GM12878 (cell line): ENCODE measurements around the gene SCD5. TPM values are rescaled to one million over a fixed set of nuclear protein-coding genes. Genes with fewer than 3 reads are reported as not detected.

Experiments
- ATAC-seq: fragments of 200-7000 bp; cut with Tn5 transposase; 3 replicates; pipeline ENCODE4 v1.9.1; 2020; ENCODE audit warnings: mild to moderate bottlenecking, moderate library complexity
- BruUV-seq: library from RNA; stranded (reverse); fragments of 400-500 nt; replicated peaks from 2 replicates; lab custom pipeline; 2021; lab: Mats Ljungman, UMichigan
- CTCF ChIA-PET: fragments of 300-600 bp; sonication (Branson Sonifier 250); formaldehyde crosslinking; extraction: SDS; loops from one replicate; lab custom pipeline; 2021; ENCODE audit warnings: inconsistent platforms; lab: Yijun Ruan, JAX
- POLR2A ChIA-PET: fragments of 350-600 bp; formaldehyde crosslinking; extraction: SDS; loops from one replicate; lab custom pipeline; 2021; ENCODE audit warnings: inconsistent platforms; lab: Charles Lee
- RAD21 ChIA-PET: fragments of 300-600 bp; sonication (Branson Sonifier 250); formaldehyde crosslinking; loops from one replicate; lab custom pipeline; 2023; ENCODE audit warnings: antibody characterized with exemption; ENCODE audit not compliant: unreplicated experiment; lab: Charles Lee
- SMC1A ChIA-PET: fragments of 300-600 bp; sonication (Branson Sonifier 250); formaldehyde crosslinking; loops from one replicate; lab custom pipeline; 2023; ENCODE audit not compliant: unreplicated experiment, uncharacterized antibody; lab: Charles Lee
- DNase-seq: peaks from one replicate; pipeline ENCODE4 v3.0.0-alpha.2; 2011; ENCODE audit warnings: low read depth, low spot score
- FAIRE-seq: peaks from 3 replicates; lab custom pipeline; 2011; peaks lifted over from hg19 to GRCh38; lab: Jason Lieb, UNC
- H2AFZ ChIP-seq: 2 replicates; pipeline ENCODE4 v1.6.0; 2011; ENCODE audit warnings: low read depth, low read length, control low read depth; ENCODE audit not compliant: control insufficient read depth
- H3K27ac ChIP-seq: 2 replicates; pipeline ENCODE4 v1.5.1; 2011; ENCODE audit warnings: control low read depth; ENCODE audit not compliant: control insufficient read depth, insufficient read depth
- H3K27me3 ChIP-seq, 2 experiments: replicated peaks in 1 of 2; 2 replicates each; pipeline versions ENCODE4 v1.6.0 to v1.6.1; 2011; ENCODE audit warnings: low read length in 1 of 2; ENCODE audit not compliant: control insufficient read depth in 2 of 2, insufficient read depth in 2 of 2
- H3K36me3 ChIP-seq, 2 experiments: 2 replicates each; pipeline ENCODE4 v1.5.1; 2011; ENCODE audit warnings: low read length in 1 of 2; ENCODE audit not compliant: control insufficient read depth in 2 of 2, insufficient read depth in 2 of 2
- H3K4me1 ChIP-seq: 2 replicates; pipeline ENCODE4 v1.6.1; 2011; ENCODE audit warnings: mild to moderate bottlenecking, low read length, moderate library complexity, mixed read lengths; ENCODE audit not compliant: control insufficient read depth, insufficient read depth
- H3K4me2 ChIP-seq: 2 replicates; pipeline ENCODE4 v1.6.0; 2011; ENCODE audit warnings: control low read depth; ENCODE audit not compliant: control insufficient read depth, insufficient read depth
- H3K4me3 ChIP-seq: fragments of 200-600 bp; sonication (generic); 2 replicates; pipeline ENCODE4 v1.5.1; 2016
- H3K79me2 ChIP-seq: 2 replicates; pipeline ENCODE4 v1.6.0; 2011; ENCODE audit warnings: low read length; ENCODE audit not compliant: control insufficient read depth, insufficient read depth
- H3K9ac ChIP-seq: 2 replicates; pipeline ENCODE4 v1.8.0; 2011; ENCODE audit warnings: low read length, control low read depth, mixed read lengths; ENCODE audit not compliant: control insufficient read depth, insufficient read depth
- H3K9me3 ChIP-seq: replicated peaks from 3 replicates; pipeline ENCODE4 v1.5.1; 2011; ENCODE audit warnings: mild to moderate bottlenecking, low read length; ENCODE audit not compliant: control insufficient read depth, insufficient read depth
- H4K20me1 ChIP-seq: 2 replicates; pipeline ENCODE4 v1.6.0; 2011; ENCODE audit not compliant: control insufficient read depth, insufficient read depth
- BACH1 ChIP-seq: fragments of 450-650 bp; IDR thresholded peaks from 2 replicates; pipeline ENCODE4 v1.6.1; 2017; ENCODE audit warnings: mild to moderate bottlenecking, borderline replicate concordance
- BRCA1 ChIP-seq: IDR thresholded peaks from 2 replicates; pipeline ENCODE4 v1.6.1; 2011; ENCODE audit warnings: low read depth, low read length, improper control_type of control experiment
- CHD1 ChIP-seq: IDR thresholded peaks from 2 replicates; pipeline ENCODE4 v1.6.1; 2012; ENCODE audit warnings: low read depth, low read length, improper control_type of control experiment
- CREB1 ChIP-seq: IDR thresholded peaks from 2 replicates; pipeline ENCODE4 v1.6.1; 2012; ENCODE audit warnings: low read depth, mild to moderate bottlenecking, inconsistent platforms
- EP300 ChIP-seq, 2 experiments: fragments of 150-350 bp in 1 of 2; IDR thresholded peaks; 2 replicates each; pipeline ENCODE4 v1.6.1; 2011 to 2012; ENCODE audit warnings: low read depth in 2 of 2, low read length in 2 of 2, borderline replicate concordance in 1 of 2, improper control_type of control experiment in 1 of 2, inconsistent platforms in 1 of 2; ENCODE audit not compliant: control insufficient read depth in 1 of 2
- GATAD2B ChIP-seq: fragments of 450-650 bp; conservative IDR thresholded peaks from 2 replicates; pipeline ENCODE4 v1.6.1; 2017; ENCODE audit warnings: low read depth, mild to moderate bottlenecking, moderate library complexity
- HDAC6 ChIP-seq: fragments of 200-600 bp; sonication (generic); IDR thresholded peaks from one replicate; pipeline ENCODE4 v1.8.0; 2017; ENCODE audit warnings: antibody characterized with exemption; ENCODE audit not compliant: unreplicated experiment
- IKZF2 ChIP-seq, 2 experiments: fragments of 450-650 bp; IDR thresholded peaks; 2 replicates each; pipeline ENCODE4 v1.6.1; 2017; ENCODE audit warnings: mild to moderate bottlenecking in 2 of 2, moderate library complexity in 2 of 2
- IRF3 ChIP-seq: fragments of 450-650 bp; IDR thresholded peaks from 2 replicates; pipeline ENCODE4 v1.6.1; 2014; ENCODE audit warnings: mild to moderate bottlenecking
- MTA3 ChIP-seq: IDR thresholded peaks from 2 replicates; pipeline ENCODE4 v1.6.1; 2012; ENCODE audit warnings: low read length, inconsistent platforms, borderline replicate concordance
- MYB ChIP-seq: fragments of 150-350 bp; IDR thresholded peaks from 2 replicates; pipeline ENCODE4 v1.6.1; 2014; ENCODE audit warnings: mild to moderate bottlenecking, low read depth, low read length, borderline replicate concordance
- MYC ChIP-seq: IDR thresholded peaks from 2 replicates; pipeline ENCODE4 v1.6.1; 2011; ENCODE audit warnings: mild to moderate bottlenecking, low read length, moderate library complexity, inconsistent platforms; ENCODE audit not compliant: insufficient read depth, insufficient replicate concordance, insufficient read length, severe bottlenecking
- NFYB ChIP-seq: IDR thresholded peaks from 2 replicates; pipeline ENCODE4 v1.6.1; 2011; ENCODE audit warnings: low read depth, mild to moderate bottlenecking, low read length, improper control_type of control experiment, moderate library complexity; ENCODE audit not compliant: insufficient read depth
- POLR2A ChIP-seq: IDR thresholded peaks from 2 replicates; pipeline ENCODE4 v1.6.1; 2011; ENCODE audit warnings: low read depth, mild to moderate bottlenecking, low read length
- PRDM15 ChIP-seq: fragments of 450-650 bp; formaldehyde crosslinking; IDR thresholded peaks from 2 replicates; pipeline ENCODE4 v1.4.0; 2020; ENCODE audit warnings: mild to moderate bottlenecking, moderate library complexity
- RELB ChIP-seq: fragments of 450-650 bp; IDR thresholded peaks from 2 replicates; pipeline ENCODE4 v1.6.1; 2017; ENCODE audit warnings: low read depth, mild to moderate bottlenecking, moderate library complexity
- SUPT20H ChIP-seq: IDR thresholded peaks from 2 replicates; pipeline ENCODE4 v1.6.1; 2011; ENCODE audit warnings: low read depth, mild to moderate bottlenecking, low read length, moderate library complexity, borderline replicate concordance; ENCODE audit not compliant: control insufficient read depth
- in situ Hi-C: fragments of 300-500 bp; cut with MboI; formaldehyde crosslinking; loops from 9 replicates; pipeline ENCODE4 v1.14.3; 2018; ENCODE audit warnings: mixed read lengths
- intact Hi-C: fragments of 100-400 bp; cut with micrococcal nuclease; formaldehyde crosslinking; loops from one replicate; pipeline ENCODE4 v1.14.2; 2022; ENCODE audit not compliant: unreplicated experiment
- polyA plus RNA-seq, 11 experiments: library from polyadenylated mRNA; depleted of rRNA in 4 of 11; unstranded in 6 of 11; stranded (reverse) in 5 of 11; fragments of >200 nt; fragmentation: Nextera tagmentation in 4 of 11; fragmentation: Illumina TruSeq in 1 of 11; extraction: Ambion mirVana in 4 of 11; extraction: Trizol in 1 of 11; gene quantifications; 1 replicate in 1 of 11; 2 replicates in 10 of 11; pipeline versions ENCODE4 v1.2.1 to v1.2.3, GENCODE V29; 2011 to 2016; ENCODE audit warnings: inconsistent platforms in 2 of 11, missing spikeins in 2 of 11, low read depth in 1 of 11
- total RNA-seq, 4 experiments: library from RNA; depleted of rRNA in 3 of 4; stranded (reverse); fragments of >200 nt in 3 of 4; fragmentation: Illumina TruSeq in 1 of 4; extraction: Trizol in 1 of 4; gene quantifications; 2 replicates each; pipeline versions ENCODE4 v1.2.1 to v1.2.3, GENCODE V29; 2013 to 2021

SCD5 gene
- total and polyA plus RNA-seq, 10 of the 15 experiments (the other 5 are each of a cell fraction or from before 2014, with no cell fraction given) = 2.4 to 15.0 (median 4.2) TPM

GRCh38 chr4:82809619-82810018 is 11.0 kb upstream of the SCD5 start:
- no peaks in the 10 kb centered on the region for H4K20me1 ChIP-seq
- ATAC-seq = no peak
- BruUV-seq = no TSS peak
- TF ChIP-seq MYC = no peak
- no peak for TF ChIP-seq HDAC6
- TF ChIP-seq RELB = no peak
- TF ChIP-seq SUPT20H = no peak
- TF ChIP-seq CHD1 = no peak
- no peak for TF ChIP-seq PRDM15 (CRISPR knock-in tag)
- no peak for TF ChIP-seq EP300 (IDR thresholded peaks at IDR 0.05; ENCODE audit: borderline replicate concordance in 1 of 2, control insufficient read depth in 1 of 2, low read depth in 2 of 2, low read length in 2 of 2)
- no peak for TF ChIP-seq CREB1
- TF ChIP-seq MTA3 = no peak
- no peak for TF ChIP-seq IKZF2 (IDR thresholded peaks at IDR 0.05)
- TF ChIP-seq IRF3 = no peak
- TF ChIP-seq BACH1 = no peak
- TF ChIP-seq POLR2A = no peak
- TF ChIP-seq NFYB = no peak
- TF ChIP-seq BRCA1 = no peak
- no peak for TF ChIP-seq MYB
- TF ChIP-seq GATAD2B = no peak

More at GRCh38 chr4:82809619-82810018, 11.0 kb upstream of the SCD5 start:
- SMC1A ChIA-PET = no interaction called here
- POLR2A ChIA-PET = no interaction called here
- no peak overlapping the region for H2AFZ ChIP-seq
- CTCF ChIA-PET = no interaction called here
- no peaks in the 10 kb centered on the region for H3K79me2 ChIP-seq
- no peaks in the 10 kb centered on the region for H3K9me3 ChIP-seq
- no peaks in the 10 kb centered on the region for H3K36me3 ChIP-seq
- DNase-seq (no peak), FAIRE-seq (no peak)
- intact Hi-C loops = no loop called here
- in situ Hi-C loops = no loop called here
- H3K27me3 ChIP-seq = no peaks in the 10 kb centered on the region
- H3K4me1 ChIP-seq = no peaks in the 10 kb centered on the region
- no peak overlapping the region for H3K27ac ChIP-seq
- H3K4me3 ChIP-seq = no peak overlapping the region
- RAD21 ChIA-PET = no interaction called here
- H3K4me2 ChIP-seq = no peak overlapping the region
- H3K9ac ChIP-seq = no peak overlapping the region
